Parathyroid adenoma (tissue), 2 donors: ENCODE data around the gene ZSCAN5B.

Source experiments
- H2AFZ ChIP-seq: fragments of 300-600 bp; sonication (generic); one replicate; pipeline ENCODE4 v1.7.0; 2017; ENCODE audit warnings: antibody characterized with exemption, mild to moderate bottlenecking
- H3K27ac ChIP-seq: fragments of 300-600 bp; sonication (generic); one replicate; pipeline ENCODE4 v1.7.0; 2017
- H3K27me3 ChIP-seq: fragments of 300-600 bp; sonication (generic); one replicate; pipeline ENCODE4 v1.7.0; 2017; ENCODE audit warnings: low read length; ENCODE audit not compliant: control insufficient read depth, insufficient read depth
- H3K36me3 ChIP-seq: fragments of 300-600 bp; sonication (generic); one replicate; pipeline ENCODE4 v1.7.0; 2017; ENCODE audit warnings: low read length; ENCODE audit not compliant: control insufficient read depth, insufficient read depth
- H3K4me1 ChIP-seq: fragments of 300-600 bp; sonication (generic); one replicate; pipeline ENCODE4 v1.7.0; 2017; ENCODE audit warnings: control low read depth
- H3K4me2 ChIP-seq: fragments of 300-600 bp; sonication (generic); one replicate; pipeline ENCODE4 v1.7.0; 2017; ENCODE audit warnings: low read length
- H3K4me3 ChIP-seq: fragments of 300-600 bp; sonication (generic); one replicate; pipeline ENCODE4 v1.7.0; 2017; ENCODE audit warnings: low read depth, low read length
- H3K79me2 ChIP-seq: fragments of 300-600 bp; sonication (generic); one replicate; pipeline ENCODE4 v1.7.0; 2017; ENCODE audit warnings: control low read depth
- H3K9ac ChIP-seq: fragments of 300-600 bp; sonication (generic); one replicate; pipeline ENCODE4 v1.7.0; 2017; ENCODE audit warnings: mild to moderate bottlenecking
- H3K9me3 ChIP-seq: fragments of 300-600 bp; sonication (generic); one replicate; pipeline ENCODE4 v1.7.0; 2017; ENCODE audit warnings: low read length; ENCODE audit not compliant: control insufficient read depth
- CTCF ChIP-seq: fragments of 300-600 bp; sonication (generic); IDR thresholded peaks from one replicate; pipeline ENCODE4 v1.7.0; 2017; ENCODE audit warnings: antibody characterized with exemption, mild to moderate bottlenecking
- donor health status: primary hyperparathyroidism.

Gene ZSCAN5B

DNA sequence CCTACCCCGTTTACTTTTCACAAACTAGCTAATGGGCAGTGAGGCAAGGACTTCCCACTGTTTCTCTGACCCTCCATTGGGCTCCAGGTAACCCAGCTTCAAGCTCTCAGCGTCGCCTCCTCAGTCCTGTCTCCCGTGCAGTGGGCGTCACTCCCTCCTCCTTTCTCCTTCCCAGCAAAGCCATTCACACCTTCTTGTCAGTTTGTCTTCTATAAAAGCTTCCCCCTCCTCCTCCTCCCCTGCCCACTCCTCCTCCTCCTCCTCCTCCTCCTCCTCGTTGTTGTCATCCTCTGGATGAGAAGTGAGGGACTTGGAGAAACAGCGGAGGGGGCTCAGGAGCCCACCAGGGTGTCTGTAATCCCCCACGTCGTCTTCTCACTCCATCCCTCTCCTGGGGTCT is 23.5 kb downstream of the ZSCAN5B start:
- Histone ChIP-seq H3K4me1 (no peaks in the 10 kb centered on the region), H3K4me3 (no peak overlapping the region), H3K9ac (no peak overlapping the region), H3K27ac (no peak overlapping the region), H3K4me2 (no peak overlapping the region), H3K36me3 (no peaks in the 10 kb centered on the region), H3K9me3 (no peaks in the 10 kb centered on the region), H3K27me3 (no peaks in the 10 kb centered on the region), H2AFZ (no peak overlapping the region), H3K79me2 (no peaks in the 10 kb centered on the region)
- TF ChIP-seq CTCF = no peak

- no peak overlapping the region for H3K4me2 ChIP-seq
- H3K36me3 ChIP-seq = no peaks in the 10 kb centered on the region
- no peak overlapping the region for H2AFZ ChIP-seq
- H3K4me3 ChIP-seq = no peak overlapping the region
- no peak overlapping the region for H3K27ac ChIP-seq
- H3K9ac ChIP-seq = no peak overlapping the region
- no peaks in the 10 kb centered on the region for H3K9me3 ChIP-seq
- no peaks in the 10 kb centered on the region for H3K27me3 ChIP-seq
- no peak for TF ChIP-seq CTCF
- H3K79me2 ChIP-seq = no peaks in the 10 kb centered on the region
- no peaks in the 10 kb centered on the region for H3K4me1 ChIP-seq
These were observed 27.3 kb downstream of the ZSCAN5B start for GRCh38 chr19:56170261-56170660.

DNA sequence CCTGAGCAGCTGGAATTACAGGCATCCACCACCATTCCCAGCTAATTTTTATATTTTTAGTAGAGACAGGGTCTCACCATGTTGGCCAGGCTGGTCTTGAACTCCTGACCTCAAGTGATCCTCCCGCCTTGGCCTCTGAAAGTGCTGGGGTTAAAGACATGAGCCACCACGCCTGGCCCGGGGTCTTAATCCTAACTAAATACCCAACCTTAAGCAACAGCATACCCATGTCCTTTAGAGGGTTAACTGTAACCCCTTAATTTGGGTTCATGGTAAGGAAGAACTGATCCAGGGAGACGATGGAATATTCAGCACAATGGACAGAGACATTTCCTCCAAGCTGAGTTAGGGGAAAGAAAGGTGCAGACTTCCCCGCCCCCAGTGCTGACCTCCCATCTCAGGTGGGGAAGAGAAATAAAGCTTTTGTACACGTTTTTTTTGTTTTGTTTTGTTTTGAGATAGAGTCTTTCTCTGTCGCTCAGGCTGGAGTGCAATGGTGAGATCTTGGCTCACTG is 30.5 kb downstream of the ZSCAN5B start:
- Histone ChIP-seq H3K36me3 (no peaks in the 10 kb centered on the region), H3K27ac (no peak overlapping the region), H3K9me3 (no peaks in the 10 kb centered on the region), H3K4me2 (no peak overlapping the region), H3K79me2 (no peaks in the 10 kb centered on the region), H3K9ac (no peak overlapping the region), H3K4me3 (no peak overlapping the region), H2AFZ (no peak overlapping the region), H3K27me3 (no peaks in the 10 kb centered on the region), H3K4me1 (no peaks in the 10 kb centered on the region)
- no peak for TF ChIP-seq CTCF

DNA sequence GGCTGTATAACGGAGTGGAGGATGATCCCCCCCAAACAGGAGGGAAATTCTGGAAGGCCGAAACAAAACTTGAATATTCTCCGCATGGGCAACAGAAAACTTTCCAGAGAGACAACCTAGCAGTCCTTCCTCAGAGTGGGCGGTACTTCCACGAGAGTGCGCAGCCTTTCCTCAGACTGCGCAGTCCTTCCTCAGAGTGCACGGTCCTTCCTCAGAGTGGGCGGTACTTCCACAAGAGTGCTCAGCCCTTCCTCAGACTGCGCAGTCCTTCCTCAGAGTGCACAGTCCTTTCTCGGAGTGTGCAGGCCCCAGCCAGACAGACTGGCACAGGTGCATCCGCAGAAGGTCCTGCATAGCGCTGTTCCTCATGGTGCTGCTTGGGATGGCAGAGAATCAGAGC is 34.5 kb downstream of the ZSCAN5B start:
- Histone ChIP-seq H3K27ac (no peak overlapping the region), H3K36me3 (no peaks in the 10 kb centered on the region), H3K4me3 (no peak overlapping the region), H3K4me2 (no peak overlapping the region), H2AFZ (no peak overlapping the region), H3K9ac (no peak overlapping the region), H3K4me1 (no peaks in the 10 kb centered on the region), H3K27me3 (no peaks in the 10 kb centered on the region), H3K9me3 (no peaks in the 10 kb centered on the region), H3K79me2 (no peaks in the 10 kb centered on the region)
- TF ChIP-seq CTCF = no peak

GRCh38 chr19:56162258-56162657 is 35.3 kb downstream of the ZSCAN5B start:
- H3K4me3 ChIP-seq = no peak overlapping the region
- H2AFZ ChIP-seq = no peak overlapping the region

More at GRCh38 chr19:56162258-56162657, 35.3 kb downstream of the ZSCAN5B start:
- no peaks in the 10 kb centered on the region for H3K36me3 ChIP-seq
- TF ChIP-seq CTCF = no peak
- no peaks in the 10 kb centered on the region for H3K4me1 ChIP-seq
- H3K9me3 ChIP-seq = no peaks in the 10 kb centered on the region
- H3K27ac ChIP-seq = no peak overlapping the region
- H3K27me3 ChIP-seq = no peaks in the 10 kb centered on the region
- no peak overlapping the region for H3K9ac ChIP-seq
- H3K79me2 ChIP-seq = no peaks in the 10 kb centered on the region
- H3K4me2 ChIP-seq = no peak overlapping the region
